Measurements from ENCODE around the gene MCTP1. TPM values are rescaled to one million over a fixed set of nuclear protein-coding genes. Genes with fewer than 3 reads are reported as not detected.

The MCTP1 gene
- total and polyA plus RNA-seq, 2 experiments from 2014 or later: 0.23 TPM; not detected in 1

- no peaks in the 10 kb centered on the region for H3K79me2 ChIP-seq (ENCODE audit: insufficient read depth)
- peaks cover 84% of the 10 kb centered on the region for H3K27me3 ChIP-seq (replicated peaks; ENCODE audit: insufficient read depth)
- no peaks in the 10 kb centered on the region for H3K9me3 ChIP-seq (ENCODE audit: low read depth)
- H3K4me2 ChIP-seq (ENCODE audit: unreplicated experiment): peak overlapping the region; percentile 69
- in situ Hi-C loops (cut with MboI): no loop called here
- H3K27ac ChIP-seq: no peak overlapping the region
- H3K9ac ChIP-seq: no peak overlapping the region
- H3K9me2 ChIP-seq (ENCODE audit: insufficient read depth): no peaks in the 10 kb centered on the region
- H3K4me3 ChIP-seq: peak overlapping the region; percentile 65; the same call in 1 of the 2 replicates
- no peaks in the 10 kb centered on the region for H3K36me3 ChIP-seq (ENCODE audit: low read depth)
- no peaks in the 10 kb centered on the region for H4K20me1 ChIP-seq (ENCODE audit: insufficient read depth)
- no peak for DNase-seq
- TF ChIP-seq EZH2 (IDR thresholded peaks at IDR 0.05; ENCODE audit: insufficient read depth, poor library complexity, severe bottlenecking): peak; percentile 85
- 0 out of 2 replicates have a peak, but pooled peaks have one; percentile 6 for TF ChIP-seq EZH2phosphoT487 (IDR thresholded peaks at IDR 0.05; ENCODE audit: insufficient read depth, low read depth)
- no peaks in the 10 kb centered on the region for H3K4me1 ChIP-seq (ENCODE audit: insufficient read depth)
- 8 to 11% methylated on average over 13 of the region's 13 CpGs for WGBS, 2 experiments (ENCODE audit: low coverage in 1 of 2, low lambda C conversion rate in 2 of 2, missing lambda C conversion rate in 2 of 2)
- H3F3A ChIP-seq (ENCODE audit: insufficient read depth): no peaks in the 10 kb centered on the region
- H2AFZ ChIP-seq: 0 out of 2 replicates have a peak overlapping the region, but pooled peaks have one; percentile 67
Observed at GRCh38 chr5:95285409-95285755, 488 bp upstream of the MCTP1 start.

GRCh38 chr5:95283761-95284571, 928 bp downstream of the MCTP1 start:
- no peaks in the 10 kb centered on the region for H3K36me3 ChIP-seq (ENCODE audit: low read depth)
- no peak for TF ChIP-seq EZH2phosphoT487 (IDR thresholded peaks at IDR 0.05; ENCODE audit: insufficient read depth, low read depth)
- no peak for TF ChIP-seq EZH2 (IDR thresholded peaks at IDR 0.05; ENCODE audit: insufficient read depth, poor library complexity, severe bottlenecking)
- H3K79me2 ChIP-seq (ENCODE audit: insufficient read depth): no peaks in the 10 kb centered on the region
- H3K9ac ChIP-seq: no peak overlapping the region
- peaks cover 96% of the 10 kb centered on the region for H3K27me3 ChIP-seq (replicated peaks; ENCODE audit: insufficient read depth)
- WGBS, 2 experiments (ENCODE audit: low coverage in 1 of 2, low lambda C conversion rate in 2 of 2, missing lambda C conversion rate in 2 of 2): 3% methylated on average over 52 to 89 of the region's 89 CpGs
- H3K4me3 ChIP-seq: peak overlapping the region; percentile 65
- H4K20me1 ChIP-seq (ENCODE audit: insufficient read depth): no peaks in the 10 kb centered on the region
- H3K4me2 ChIP-seq (ENCODE audit: unreplicated experiment): peak overlapping the region; percentile 69
- in situ Hi-C loops (cut with MboI): no loop called here
- peak; percentile 32 for DNase-seq
- H3F3A ChIP-seq (ENCODE audit: insufficient read depth): no peaks in the 10 kb centered on the region
- peak overlapping the region; percentile 67 for H2AFZ ChIP-seq
- no peak overlapping the region for H3K27ac ChIP-seq
- H3K9me3 ChIP-seq (ENCODE audit: low read depth): no peaks in the 10 kb centered on the region
- H3K9me2 ChIP-seq (ENCODE audit: insufficient read depth): no peaks in the 10 kb centered on the region
- no peaks in the 10 kb centered on the region for H3K4me1 ChIP-seq (ENCODE audit: insufficient read depth)

GRCh38 chr5:95283022-95283615, 1.8 kb downstream of the MCTP1 start:
- in situ Hi-C loops (cut with MboI): no loop called here
- no peak overlapping the region for H3K4me2 ChIP-seq (ENCODE audit: unreplicated experiment)
- DNase-seq: no peak

GRCh38 chr5:95281226-95281625, 3.7 kb downstream of the MCTP1 start:
- in situ Hi-C loops (cut with MboI): no loop called here
- Histone ChIP-seq H3K27ac (no peak overlapping the region), H3K27me3 (replicated peaks; ENCODE audit: insufficient read depth) (peaks cover 73% of the 10 kb centered on the region), H3K4me2 (ENCODE audit: unreplicated experiment) (no peak overlapping the region), H3K4me1 (ENCODE audit: insufficient read depth) (no peaks in the 10 kb centered on the region), H3K9me3 (ENCODE audit: low read depth) (no peaks in the 10 kb centered on the region), H2AFZ (no peak overlapping the region), H3K9me2 (ENCODE audit: insufficient read depth) (no peaks in the 10 kb centered on the region), H3K4me3 (no peak overlapping the region), H3F3A (ENCODE audit: insufficient read depth) (no peaks in the 10 kb centered on the region), H3K36me3 (ENCODE audit: low read depth) (no peaks in the 10 kb centered on the region), H3K79me2 (ENCODE audit: insufficient read depth) (no peaks in the 10 kb centered on the region), H3K9ac (no peak overlapping the region), H4K20me1 (ENCODE audit: insufficient read depth) (no peaks in the 10 kb centered on the region)
- peak; percentile 29 for DNase-seq
- no peak for TF ChIP-seq EZH2phosphoT487 (IDR thresholded peaks at IDR 0.05; ENCODE audit: insufficient read depth, low read depth)
- no peak for TF ChIP-seq EZH2 (IDR thresholded peaks at IDR 0.05; ENCODE audit: insufficient read depth, poor library complexity, severe bottlenecking)
- 57 to 73% methylated on average over 2 of the region's 2 CpGs for WGBS, 2 experiments (ENCODE audit: low coverage in 1 of 2, low lambda C conversion rate in 2 of 2, missing lambda C conversion rate in 2 of 2)

More at GRCh38 chr5:95283022-95283615, 1.8 kb downstream of the MCTP1 start:
- no peaks in the 10 kb centered on the region for H3K9me3 ChIP-seq (ENCODE audit: low read depth)
- peaks cover 91% of the 10 kb centered on the region for H3K27me3 ChIP-seq (replicated peaks; ENCODE audit: insufficient read depth)
- no peak overlapping the region for H3K4me3 ChIP-seq
- no peak for TF ChIP-seq EZH2phosphoT487 (IDR thresholded peaks at IDR 0.05; ENCODE audit: insufficient read depth, low read depth)
- TF ChIP-seq EZH2 (IDR thresholded peaks at IDR 0.05; ENCODE audit: insufficient read depth, poor library complexity, severe bottlenecking): no peak
- H2AFZ ChIP-seq: no peak overlapping the region
- no peaks in the 10 kb centered on the region for H3K36me3 ChIP-seq (ENCODE audit: low read depth)
- 49 to 57% methylated on average over 10 of the region's 10 CpGs for WGBS, 2 experiments (ENCODE audit: low coverage in 1 of 2, low lambda C conversion rate in 2 of 2, missing lambda C conversion rate in 2 of 2)
- no peak overlapping the region for H3K27ac ChIP-seq
- H3F3A ChIP-seq (ENCODE audit: insufficient read depth): no peaks in the 10 kb centered on the region
- H3K9me2 ChIP-seq (ENCODE audit: insufficient read depth): no peaks in the 10 kb centered on the region
- H4K20me1 ChIP-seq (ENCODE audit: insufficient read depth): no peaks in the 10 kb centered on the region
- no peaks in the 10 kb centered on the region for H3K79me2 ChIP-seq (ENCODE audit: insufficient read depth)
- no peak overlapping the region for H3K9ac ChIP-seq
- H3K4me1 ChIP-seq (ENCODE audit: insufficient read depth): no peaks in the 10 kb centered on the region

Data from GM23248 (cell line).